ENCODE measurements around the gene AOC1.

Gene AOC1

DNA sequence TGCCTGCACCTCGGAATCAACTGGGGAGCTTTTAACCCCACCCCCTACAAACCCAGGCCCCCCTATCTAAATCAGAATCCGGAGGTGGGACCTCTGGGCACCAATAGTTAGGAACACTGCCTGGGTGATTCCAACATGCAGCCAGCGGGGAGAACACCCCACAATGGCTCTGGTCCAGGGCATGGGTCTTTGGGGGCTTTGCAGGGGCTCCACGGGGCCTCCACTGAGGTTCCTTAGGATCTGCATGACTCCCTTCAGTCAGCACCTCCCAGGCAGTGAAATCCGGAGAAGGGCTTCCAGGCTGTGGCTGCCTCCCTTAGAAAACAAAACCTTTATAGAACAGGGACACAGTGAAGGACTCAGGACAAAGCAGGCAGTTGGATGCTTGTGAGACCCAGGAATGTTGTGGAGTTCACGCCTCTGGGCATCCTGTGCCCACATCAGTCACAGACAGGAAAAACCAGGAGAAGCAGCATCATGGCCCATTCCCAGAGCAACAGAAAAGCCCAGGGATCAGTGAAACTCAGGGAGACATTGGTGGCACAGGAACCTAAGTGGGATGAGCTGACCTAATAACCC, 16.5 kb upstream of the AOC1 start:
- DNase-seq = no peak

DNA sequence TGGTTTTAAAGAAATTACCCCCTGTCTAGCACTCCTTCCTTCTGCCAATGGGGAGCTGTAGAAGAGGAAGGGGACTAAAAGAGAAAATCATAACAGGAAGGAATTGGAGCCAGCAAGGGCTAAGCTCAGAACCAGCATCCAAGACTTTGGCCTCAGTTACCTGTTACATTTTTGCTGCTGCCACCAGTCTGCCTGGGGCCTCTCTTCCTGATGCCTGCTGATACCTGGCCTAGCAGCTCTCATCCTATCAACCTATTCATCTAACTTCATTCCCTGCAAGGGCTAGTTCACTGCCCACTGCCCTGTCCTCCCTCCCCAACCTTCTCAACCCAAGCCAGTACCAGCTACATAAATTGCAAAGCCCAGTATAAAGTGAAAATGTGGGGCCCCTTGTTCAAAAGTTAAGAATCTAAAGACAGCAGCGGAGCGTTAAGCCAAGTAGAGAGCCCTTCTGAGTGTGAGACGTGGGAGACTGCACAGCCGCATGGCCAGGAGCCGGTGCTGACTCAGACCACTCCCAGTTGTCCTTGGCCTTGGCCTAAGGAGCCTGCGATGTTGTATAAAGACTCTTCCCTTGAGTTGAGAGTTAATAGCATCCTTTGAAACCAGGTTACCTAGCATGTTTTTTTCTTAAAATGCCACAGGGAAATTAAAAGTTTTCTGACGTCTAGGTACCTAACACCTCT, 13.2 kb upstream of the AOC1 start:
- no peak for DNase-seq

DNA sequence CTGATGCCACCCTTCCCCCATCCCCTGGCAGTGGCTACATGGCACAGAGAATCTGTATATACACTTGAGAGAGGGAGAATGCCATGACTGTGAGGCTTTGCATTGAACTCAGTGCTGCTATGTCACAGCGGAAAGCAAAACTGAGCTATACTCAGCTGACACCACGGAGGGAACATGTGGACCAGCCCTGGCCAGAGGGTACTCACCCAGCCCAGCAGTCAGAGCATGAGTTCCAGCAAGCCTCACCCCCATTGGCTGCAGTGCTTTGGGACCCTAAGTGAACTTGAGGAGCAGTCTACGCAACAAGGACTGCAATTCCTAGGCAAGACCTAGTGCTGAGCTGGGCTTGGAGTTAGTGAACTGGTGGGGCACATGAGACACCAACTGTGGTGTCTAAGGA, 10.3 kb upstream of the AOC1 start:
- no peak for DNase-seq

DNA sequence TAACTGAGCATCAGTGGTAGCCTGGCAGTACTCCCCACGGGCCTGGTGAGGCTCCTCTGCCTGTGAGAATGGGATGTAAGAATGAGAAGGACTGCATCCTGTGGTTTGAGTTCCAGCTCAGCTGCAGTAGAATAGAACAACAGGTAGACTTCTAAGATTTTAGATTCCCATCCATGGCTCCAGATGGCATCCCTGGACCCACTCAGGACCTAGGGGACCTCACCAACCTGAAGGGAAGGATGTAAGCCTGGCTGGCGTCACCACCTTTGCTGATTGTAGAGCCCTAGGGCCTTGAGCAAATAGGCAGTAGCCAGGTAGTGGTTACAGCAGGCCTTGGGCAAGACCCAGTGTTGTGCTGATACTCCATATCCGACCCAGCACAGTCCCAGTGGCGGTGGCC, 9.6 kb upstream of the AOC1 start:
- DNase-seq = no peak

DNA sequence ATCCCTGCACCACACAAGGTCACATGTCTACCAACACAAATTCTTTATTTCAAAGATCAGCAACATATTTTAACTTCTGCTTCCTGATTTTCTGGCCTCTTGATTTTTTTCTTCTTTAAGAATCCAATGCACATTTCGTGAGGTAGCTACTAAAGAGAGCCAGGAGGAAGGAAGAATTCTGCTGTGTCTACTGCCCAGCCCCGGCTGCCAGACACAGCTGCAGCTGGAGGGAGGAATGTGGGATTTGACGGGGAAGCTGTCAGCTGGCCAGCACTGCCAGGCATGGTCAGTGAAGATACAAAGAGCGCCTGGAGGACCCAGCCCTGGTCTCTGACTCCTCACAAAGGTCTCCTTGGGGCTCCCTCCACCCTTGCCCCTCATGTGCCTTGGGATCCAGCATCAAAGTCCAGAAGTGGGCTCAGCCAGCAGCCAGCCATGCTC, 6.9 kb upstream of the AOC1 start:
- no peak for DNase-seq

DNA sequence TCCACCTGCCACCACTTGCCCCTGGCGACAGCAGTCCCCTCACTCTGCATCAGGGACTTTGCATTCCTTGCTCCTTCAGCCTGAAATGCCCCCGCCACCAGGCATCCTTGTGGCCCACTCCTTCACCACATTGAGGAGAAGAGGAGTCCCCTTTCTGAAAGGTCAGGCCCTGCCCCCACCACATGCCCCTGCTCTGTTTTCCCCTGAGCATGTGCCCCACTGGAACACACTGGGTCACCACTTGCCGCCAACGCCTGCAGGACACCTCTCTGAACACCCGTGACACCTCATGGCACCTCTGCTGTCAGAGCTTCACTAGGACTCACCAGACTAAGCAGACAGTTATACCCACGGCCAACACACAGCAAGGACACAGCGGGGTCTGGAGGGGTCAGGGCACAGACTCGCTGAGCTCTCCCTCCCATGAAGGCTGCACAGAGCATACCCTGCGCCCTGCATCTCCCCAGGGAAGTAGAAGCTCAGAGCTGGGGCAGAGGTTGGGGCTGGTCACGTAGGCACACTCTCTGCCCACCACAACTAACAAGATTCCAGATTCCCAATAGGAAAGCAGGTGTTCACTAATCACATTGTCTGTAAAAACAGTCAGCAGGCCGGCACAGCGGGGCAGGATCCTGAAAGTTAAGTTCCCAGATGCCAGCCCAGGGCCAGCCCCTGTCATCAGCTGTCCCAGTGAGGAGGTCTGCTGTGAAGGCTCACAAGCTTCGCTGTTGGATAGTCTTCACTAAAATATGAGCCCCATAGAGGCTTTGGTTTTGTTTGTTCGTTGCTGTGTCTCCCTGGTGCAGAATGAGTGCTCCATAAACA, 5.8 kb upstream of the AOC1 start:
- no peak for DNase-seq

DNA sequence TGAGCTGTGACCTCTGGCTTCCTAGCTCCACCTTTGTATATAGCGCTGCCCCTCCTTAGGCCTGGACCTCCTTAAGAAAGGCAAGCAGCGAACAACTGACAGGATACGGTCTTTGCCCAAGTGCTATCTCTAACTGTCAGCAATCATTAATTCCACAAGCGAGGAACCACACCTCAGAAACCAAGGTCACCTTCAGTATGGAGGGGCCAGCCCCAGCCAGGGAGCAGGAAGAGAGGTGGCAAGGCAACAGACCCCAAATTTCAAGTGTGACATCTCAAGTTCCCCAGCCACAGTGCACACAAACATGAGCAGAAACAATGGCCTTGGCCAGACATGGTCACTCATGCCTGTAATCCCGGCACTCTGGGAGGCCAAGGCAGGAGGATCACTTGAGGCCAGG, 4.8 kb upstream of the AOC1 start:
- no peak for DNase-seq

DNA sequence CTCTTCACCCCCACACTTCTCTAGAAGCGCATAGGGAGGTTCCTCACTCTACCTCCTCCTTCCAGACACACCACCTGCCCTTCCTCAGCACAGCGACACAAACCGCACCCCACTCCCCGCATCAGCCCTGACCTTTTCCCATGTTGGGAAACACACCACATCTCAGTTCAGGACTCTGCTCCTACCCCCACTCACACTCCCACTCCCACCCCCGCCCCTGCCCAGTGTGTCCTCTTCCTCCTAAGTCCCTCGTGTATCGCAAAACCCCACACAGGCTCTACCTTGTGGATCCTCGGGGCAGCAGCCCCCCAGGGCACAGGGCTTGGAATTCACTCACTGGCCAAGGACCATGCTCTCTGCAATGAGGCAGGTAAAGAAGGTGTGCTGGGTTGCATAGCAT, 4.2 kb upstream of the AOC1 start:
- no peak for DNase-seq

DNA sequence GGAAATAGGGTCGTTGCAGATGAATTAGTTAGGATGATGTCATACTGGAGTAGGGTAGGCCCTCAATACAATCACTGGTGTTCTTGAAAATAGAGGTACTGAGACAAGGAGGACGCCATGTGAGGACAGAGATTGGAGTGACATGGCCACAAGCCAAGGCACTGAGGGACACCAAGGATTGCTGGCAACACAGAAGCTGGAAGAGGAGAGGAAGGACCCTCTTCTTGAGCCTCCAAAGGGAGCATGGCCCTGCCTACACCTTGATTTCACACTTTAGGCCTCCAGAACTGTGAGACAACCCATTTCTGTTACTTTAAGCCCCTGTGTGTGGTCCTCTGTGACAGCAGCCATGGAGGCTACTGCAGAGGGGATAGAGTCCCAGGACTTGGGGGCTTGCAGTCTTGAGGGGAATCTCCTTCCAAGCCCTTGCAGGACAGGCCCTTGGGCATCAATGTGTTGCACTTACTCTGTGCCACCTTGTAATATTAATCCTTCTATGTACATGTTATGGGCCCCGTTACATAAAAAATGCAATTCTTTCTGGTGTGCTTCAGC, 3.7 kb upstream of the AOC1 start:
- DNase-seq = no peak

DNA sequence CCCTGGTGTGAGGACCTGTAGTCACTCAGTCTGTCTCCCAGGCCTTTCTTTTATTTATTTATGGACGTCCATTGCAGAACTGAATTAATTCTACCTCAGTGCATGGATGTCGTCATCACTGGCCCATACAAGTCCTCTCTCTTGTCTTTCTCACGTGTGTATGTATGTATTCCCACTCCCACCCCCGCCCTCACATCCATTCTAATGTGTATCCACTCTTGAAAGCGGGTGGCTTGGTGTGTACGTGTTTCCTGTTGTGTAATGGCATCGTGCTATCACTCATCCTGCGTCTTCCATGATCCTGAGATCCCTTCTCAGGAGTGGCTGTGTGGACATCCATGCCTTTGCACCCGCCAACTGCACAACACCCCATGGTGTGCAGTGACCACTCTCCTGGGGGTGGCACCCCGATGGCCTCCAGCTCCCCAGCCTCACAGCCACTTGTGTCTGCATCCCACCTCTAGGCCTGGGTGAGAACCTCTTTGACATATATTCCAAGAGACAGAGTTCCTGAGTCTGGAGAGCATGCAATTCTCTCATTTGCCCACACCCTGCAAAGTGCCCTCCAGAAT, 3.0 kb upstream of the AOC1 start:
- no peak for DNase-seq

DNA sequence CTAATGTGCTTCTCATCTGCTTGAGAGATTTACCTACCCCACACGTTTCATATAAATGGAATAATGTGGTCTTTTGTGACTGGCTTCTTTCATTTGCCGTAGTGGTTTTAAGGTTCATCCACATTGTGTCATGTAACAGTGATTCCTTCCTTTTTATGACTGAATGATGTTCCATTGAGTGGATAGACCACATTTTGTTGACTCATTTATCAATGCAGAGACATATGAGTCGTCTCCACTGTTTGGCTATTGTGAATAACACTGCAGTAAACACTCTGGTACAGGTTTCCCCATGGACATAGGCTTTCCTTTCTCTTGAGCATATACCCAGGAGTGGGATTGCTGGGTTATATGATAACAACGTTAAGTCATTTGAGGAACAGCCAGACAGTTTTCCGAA, 2.0 kb upstream of the AOC1 start:
- no peak for DNase-seq

DNA sequence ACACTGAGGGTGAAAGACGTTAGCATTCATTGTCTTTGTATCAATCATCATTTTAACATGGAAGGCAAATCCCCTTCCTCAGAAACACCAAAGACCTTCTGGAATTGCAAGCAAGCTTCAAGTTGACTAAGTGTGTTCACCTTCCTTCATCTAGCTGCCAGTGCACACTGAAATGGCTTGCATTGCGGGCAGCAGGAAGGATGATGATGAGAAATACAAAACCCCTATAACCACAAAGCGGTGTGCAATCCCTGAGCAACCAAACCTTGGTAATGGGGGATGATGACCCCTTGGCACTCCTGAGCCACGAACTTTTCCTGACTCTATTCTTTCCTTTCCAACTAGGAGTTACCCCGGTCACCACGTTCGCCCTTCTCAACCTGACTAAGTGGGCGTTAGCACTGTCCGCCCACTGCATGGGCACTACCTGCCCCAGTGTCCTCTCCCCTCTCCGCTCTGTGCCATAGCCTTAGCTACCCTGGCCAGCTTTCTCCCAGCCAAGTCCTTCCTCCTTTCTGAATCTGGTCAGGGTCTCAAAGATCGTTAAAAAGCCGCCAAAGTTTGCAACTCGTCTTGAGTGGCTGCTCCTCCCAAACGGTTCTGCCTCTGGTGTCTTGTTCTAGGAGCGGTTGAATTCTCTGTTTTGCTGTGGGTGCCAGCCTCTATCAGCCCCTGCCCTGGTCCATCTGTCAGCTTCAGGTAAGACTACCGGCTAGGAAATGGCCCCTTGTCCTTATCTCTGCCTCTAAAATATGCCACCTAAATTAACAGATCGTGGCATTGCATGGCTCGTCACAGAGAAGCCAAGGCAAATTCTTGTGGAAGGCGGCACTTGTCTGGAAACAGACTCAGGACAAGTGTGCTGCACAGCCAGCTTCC, 586 bp upstream of the AOC1 start:
- DNase-seq = no peak

DNA sequence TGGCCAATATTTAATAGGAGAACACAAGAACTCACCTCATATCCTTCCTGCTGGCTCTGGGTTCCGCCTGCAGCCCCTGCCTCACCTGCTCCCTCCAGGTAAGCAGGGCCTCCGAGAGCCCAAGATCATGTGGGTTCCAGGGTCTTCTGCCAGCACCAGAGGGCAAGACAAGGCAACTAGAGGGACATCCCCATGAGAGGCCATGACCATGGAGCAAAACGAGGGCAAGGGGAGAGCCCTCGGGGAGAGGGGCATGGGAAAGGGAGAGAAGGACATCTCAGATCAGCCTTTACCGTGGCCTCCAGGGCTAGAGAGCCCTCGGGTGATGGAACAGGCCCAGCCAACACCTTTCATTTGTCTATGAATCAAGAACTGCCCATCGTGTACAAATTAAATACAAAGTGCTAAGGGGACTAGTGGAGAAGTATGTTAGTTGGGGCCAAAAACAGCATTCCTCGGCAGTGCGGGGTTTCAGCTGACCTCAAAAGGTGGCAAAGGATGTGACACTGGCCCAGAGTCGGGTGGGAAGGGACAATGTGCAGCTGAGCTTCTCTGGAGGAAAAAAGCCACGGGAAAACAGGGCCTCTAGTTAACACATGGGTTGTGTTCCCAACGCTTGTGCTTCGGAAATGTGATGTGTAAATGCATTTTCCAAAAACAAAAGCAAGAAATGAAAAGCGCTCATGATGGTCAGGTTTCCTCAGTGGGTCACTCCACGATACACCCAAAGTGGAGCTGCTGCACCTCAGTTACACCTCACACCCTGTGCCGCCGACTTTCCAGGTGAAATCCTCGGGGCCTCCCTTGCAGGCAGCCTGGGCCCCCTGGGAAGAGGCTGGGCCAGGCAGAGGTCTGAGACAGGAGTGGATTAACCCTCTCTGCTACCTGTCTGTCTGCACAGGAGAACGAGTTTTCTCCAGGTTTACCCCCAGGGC, 2.0 kb downstream of the AOC1 start:
- DNase-seq = no peak

DNA sequence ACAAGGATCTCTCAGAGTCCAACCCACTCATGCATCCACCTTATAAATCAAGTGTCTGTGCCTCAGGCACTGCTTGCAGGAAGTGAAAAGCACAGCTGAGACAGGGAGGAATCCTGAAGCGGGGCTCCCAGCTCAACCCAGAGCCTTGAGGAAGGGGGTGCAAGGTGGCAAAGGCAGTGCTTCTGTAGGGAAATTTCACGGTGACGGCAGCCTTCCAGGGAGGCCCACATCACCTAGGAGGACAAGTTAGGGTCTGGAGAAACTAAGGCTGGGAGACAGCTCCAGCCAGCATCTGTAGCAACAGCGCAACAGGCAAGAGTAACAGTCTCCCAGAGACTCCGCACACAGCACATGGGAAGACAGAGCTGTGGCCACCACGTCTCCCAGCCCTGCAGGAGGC, 2.7 kb downstream of the AOC1 start:
- DNase-seq = no peak

DNA sequence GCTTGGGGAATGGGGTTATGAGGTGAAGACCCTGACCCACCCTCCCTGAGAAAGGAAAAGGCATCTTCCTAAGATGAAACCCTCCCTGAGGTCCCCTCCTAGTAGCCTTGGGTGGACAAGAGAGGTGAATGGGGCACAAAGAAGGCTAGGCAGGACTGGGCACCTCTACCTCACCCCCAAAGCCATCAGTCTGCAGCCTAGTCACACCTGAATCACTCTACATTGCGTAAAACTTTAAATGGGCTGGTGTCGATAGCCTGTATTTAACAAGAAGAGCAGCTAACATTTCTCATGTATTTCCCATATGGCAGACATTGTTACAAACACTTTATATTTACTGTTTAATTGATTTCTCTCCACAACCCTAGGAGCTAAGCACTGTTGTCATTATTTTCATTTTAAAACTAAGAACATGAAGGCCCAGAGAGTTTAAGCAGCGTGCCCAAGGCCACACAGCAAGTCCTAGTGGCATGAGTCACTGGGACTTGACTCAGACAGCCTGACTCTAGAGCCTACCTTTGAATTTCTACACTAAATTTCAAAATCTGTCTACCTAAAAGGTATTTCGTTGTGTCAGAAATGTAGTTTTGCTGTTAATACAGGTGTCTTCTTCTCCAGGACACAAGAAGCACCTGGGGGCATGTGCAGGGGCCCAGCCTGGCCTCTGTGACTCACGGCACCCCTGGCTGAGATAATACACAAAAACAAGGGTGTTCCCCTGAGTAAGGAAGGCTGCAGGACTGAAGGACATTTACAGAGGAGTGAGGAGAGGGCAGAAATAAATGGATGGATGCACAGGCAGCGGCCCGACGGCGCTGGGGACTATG, 3.4 kb downstream of the AOC1 start:
- no peak for DNase-seq

DNA sequence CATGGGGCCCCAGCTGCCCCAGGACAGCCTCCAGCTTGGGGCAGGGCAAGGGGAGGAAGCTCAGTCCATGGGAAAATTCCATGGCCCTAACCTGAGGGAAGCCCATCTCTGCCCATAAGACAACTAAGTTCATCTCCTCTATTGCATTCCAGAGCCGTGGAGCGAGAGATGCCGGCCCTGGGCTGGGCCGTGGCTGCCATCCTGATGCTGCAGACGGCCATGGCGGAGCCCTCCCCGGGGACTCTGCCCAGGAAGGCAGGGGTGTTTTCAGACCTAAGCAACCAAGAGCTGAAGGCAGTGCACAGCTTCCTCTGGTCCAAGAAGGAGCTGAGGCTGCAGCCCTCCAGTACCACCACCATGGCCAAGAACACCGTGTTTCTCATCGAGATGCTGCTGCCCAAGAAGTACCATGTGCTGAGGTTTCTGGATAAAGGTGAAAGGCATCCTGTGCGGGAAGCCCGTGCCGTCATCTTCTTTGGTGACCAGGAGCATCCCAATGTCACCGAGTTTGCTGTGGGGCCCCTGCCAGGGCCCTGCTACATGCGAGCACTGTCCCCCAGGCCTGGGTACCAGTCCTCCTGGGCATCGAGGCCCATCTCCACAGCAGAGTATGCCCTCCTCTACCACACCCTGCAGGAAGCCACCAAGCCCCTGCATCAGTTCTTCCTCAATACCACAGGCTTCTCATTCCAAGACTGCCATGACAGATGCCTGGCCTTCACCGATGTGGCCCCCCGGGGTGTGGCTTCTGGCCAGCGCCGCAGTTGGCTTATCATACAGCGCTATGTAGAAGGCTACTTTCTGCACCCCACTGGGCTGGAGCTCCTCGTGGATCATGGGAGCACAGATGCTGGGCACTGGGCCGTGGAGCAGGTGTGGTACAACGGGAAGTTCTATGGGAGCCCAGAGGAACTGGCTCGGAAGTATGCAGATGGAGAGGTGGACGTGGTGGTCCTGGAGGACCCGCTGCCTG, 4.3 kb downstream of the AOC1 start:
- no peak for DNase-seq

DNA sequence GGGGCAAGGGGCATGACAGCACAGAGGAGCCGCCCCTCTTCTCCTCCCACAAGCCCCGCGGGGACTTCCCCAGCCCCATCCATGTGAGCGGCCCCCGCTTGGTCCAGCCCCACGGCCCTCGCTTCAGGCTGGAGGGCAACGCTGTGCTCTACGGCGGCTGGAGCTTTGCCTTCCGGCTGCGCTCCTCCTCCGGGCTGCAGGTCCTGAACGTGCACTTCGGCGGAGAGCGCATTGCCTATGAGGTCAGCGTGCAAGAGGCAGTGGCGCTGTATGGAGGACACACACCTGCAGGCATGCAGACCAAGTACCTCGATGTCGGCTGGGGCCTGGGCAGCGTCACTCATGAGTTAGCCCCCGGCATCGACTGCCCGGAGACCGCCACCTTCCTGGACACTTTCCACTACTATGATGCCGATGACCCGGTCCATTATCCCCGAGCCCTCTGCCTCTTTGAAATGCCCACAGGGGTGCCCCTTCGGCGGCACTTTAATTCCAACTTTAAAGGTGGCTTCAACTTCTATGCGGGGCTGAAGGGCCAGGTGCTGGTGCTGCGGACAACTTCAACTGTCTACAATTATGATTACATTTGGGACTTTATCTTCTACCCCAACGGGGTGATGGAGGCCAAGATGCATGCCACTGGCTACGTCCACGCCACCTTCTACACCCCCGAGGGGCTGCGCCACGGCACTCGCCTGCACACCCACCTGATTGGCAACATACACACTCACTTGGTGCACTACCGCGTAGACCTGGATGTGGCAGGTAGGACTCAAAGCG, 5.1 kb downstream of the AOC1 start:
- DNase-seq = no peak
